ENCODE data around the gene C1orf198. TPM values are rescaled to one million over a fixed set of nuclear protein-coding genes. Genes with fewer than 3 reads are reported as not detected.

The C1orf198 gene, protein sequence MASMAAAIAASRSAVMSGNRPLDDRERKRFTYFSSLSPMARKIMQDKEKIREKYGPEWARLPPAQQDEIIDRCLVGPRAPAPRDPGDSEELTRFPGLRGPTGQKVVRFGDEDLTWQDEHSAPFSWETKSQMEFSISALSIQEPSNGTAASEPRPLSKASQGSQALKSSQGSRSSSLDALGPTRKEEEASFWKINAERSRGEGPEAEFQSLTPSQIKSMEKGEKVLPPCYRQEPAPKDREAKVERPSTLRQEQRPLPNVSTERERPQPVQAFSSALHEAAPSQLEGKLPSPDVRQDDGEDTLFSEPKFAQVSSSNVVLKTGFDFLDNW
- polyA plus RNA-seq (2013), result 5.7 TPM

- Histone ChIP-seq H3K4me3 (ENCODE audit: control insufficient read depth in 1 of 7, extremely low read depth in 1 of 7, insufficient read depth in 4 of 7, low read depth in 2 of 7, low read length in 6 of 7) (peak within 1 kb of the TSS; percentile 51 to 89 (median 80)), H3K36me3 (ENCODE audit: control insufficient read depth in 4 of 4, insufficient read depth in 4 of 4, low read length in 3 of 4) (no peaks in the 10 kb centered on the region), H3K27me3 (replicated peaks in 2 of 5; ENCODE audit: control insufficient read depth in 4 of 5, insufficient read depth in 5 of 5, low read length in 4 of 5) (peaks cover 0 to 18% (median 6%) of the 10 kb centered on the region in 5 experiments), H3K9me3 (ENCODE audit: control extremely low read depth in 1 of 5, control insufficient read depth in 4 of 5, insufficient read depth in 2 of 5, low read depth in 1 of 5, low read length in 4 of 5) (no peaks in the 10 kb centered on the region), H3K4me1 (ENCODE audit: control extremely low read depth in 1 of 4, control insufficient read depth in 4 of 4, insufficient read depth in 4 of 4, low read length in 3 of 4) (peaks cover 0 to 27% (median 19%) of the 10 kb centered on the region in 4 experiments), H3K27ac (ENCODE audit: insufficient read depth in 1 of 2, low read depth in 1 of 2, low read length in 2 of 2, poor library complexity in 1 of 2, severe bottlenecking in 2 of 2) (no peak within 1 kb of the TSS)
- peak; percentile 47 to 77 (median 66) for DNase-seq
- CTCF ChIA-PET, result interaction anchor here (1.1 kb wide), 1 partner anchor 70 kb away, joined by 3 read pairs; no protein-coding TSS in a partner anchor
- 0% methylated on average over 59 of the region's 96 CpGs for WGBS (ENCODE audit: insufficient coverage)
- POLR2A ChIA-PET, result interaction anchor here (0.6 to 1.1 kb wide), 2 partner anchors 224 to 1015 kb away, joined by 3 to 5 read pairs; no protein-coding TSS in a partner anchor
These were observed at the start of gene C1orf198 for GRCh38 chr1:230867903-230868735. Gene C1orf198 (minus strand): TSS chr1:230868521. CDS start chr1:230868512, 9 bp downstream.

- WGBS (ENCODE audit: insufficient coverage), result 65% methylated on average over 10 of the region's 15 CpGs
- Histone ChIP-seq H3K4me1 (ENCODE audit: control extremely low read depth in 1 of 4, control insufficient read depth in 4 of 4, insufficient read depth in 4 of 4, low read length in 3 of 4) (no peaks in the 10 kb centered on the region), H3K4me3 (ENCODE audit: control insufficient read depth in 1 of 7, extremely low read depth in 1 of 7, insufficient read depth in 4 of 7, low read depth in 2 of 7, low read length in 6 of 7) (no peak overlapping the region), H3K27me3 (replicated peaks in 2 of 5; ENCODE audit: control insufficient read depth in 4 of 5, insufficient read depth in 5 of 5, low read length in 4 of 5) (no peaks in the 10 kb centered on the region), H3K9me3 (ENCODE audit: control extremely low read depth in 1 of 5, control insufficient read depth in 4 of 5, insufficient read depth in 2 of 5, low read depth in 1 of 5, low read length in 4 of 5) (no peaks in the 10 kb centered on the region), H3K27ac (ENCODE audit: insufficient read depth in 1 of 2, low read depth in 1 of 2, low read length in 2 of 2, poor library complexity in 1 of 2, severe bottlenecking in 2 of 2) (no peak overlapping the region), H3K36me3 (ENCODE audit: control insufficient read depth in 4 of 4, insufficient read depth in 4 of 4, low read length in 3 of 4) (peaks cover 6 to 48% (median 16%) of the 10 kb centered on the region in 4 experiments)
- POLR2A ChIA-PET, result no interaction called here
- CTCF ChIA-PET, result interaction anchor here (1.0 to 3.0 kb wide), 7 partner anchors 7 to 293 kb away, joined by 3 to 8 read pairs (median 5); no protein-coding TSS in a partner anchor
- peak; percentile 80 to 87 (median 84) for DNase-seq
These were observed 49.2 kb upstream of the C1orf198 start for GRCh38 chr1:230917284-230918135.

- WGBS (ENCODE audit: insufficient coverage), result 83% methylated on average over 6 of the region's 8 CpGs
These were observed 48.4 kb upstream of the C1orf198 start for GRCh38 chr1:230916587-230917283.

GRCh38 chr1:230915078-230915477, 46.8 kb upstream of the C1orf198 start:
- Histone ChIP-seq H3K36me3 (ENCODE audit: control insufficient read depth in 4 of 4, insufficient read depth in 4 of 4, low read length in 3 of 4) (peaks cover 9 to 47% (median 20%) of the 10 kb centered on the region in 4 experiments), H3K9me3 (ENCODE audit: control extremely low read depth in 1 of 5, control insufficient read depth in 4 of 5, insufficient read depth in 2 of 5, low read depth in 1 of 5, low read length in 4 of 5) (no peaks in the 10 kb centered on the region), H3K27me3 (replicated peaks in 2 of 5; ENCODE audit: control insufficient read depth in 4 of 5, insufficient read depth in 5 of 5, low read length in 4 of 5) (no peaks in the 10 kb centered on the region), H3K4me1 (ENCODE audit: control extremely low read depth in 1 of 4, control insufficient read depth in 4 of 4, insufficient read depth in 4 of 4, low read length in 3 of 4) (no peaks in the 10 kb centered on the region), H3K27ac (ENCODE audit: insufficient read depth in 1 of 2, low read depth in 1 of 2, low read length in 2 of 2, poor library complexity in 1 of 2, severe bottlenecking in 2 of 2) (no peak overlapping the region), H3K4me3 (ENCODE audit: control insufficient read depth in 1 of 7, extremely low read depth in 1 of 7, insufficient read depth in 4 of 7, low read depth in 2 of 7, low read length in 6 of 7) (no peak overlapping the region)
- DNase-seq, result no peak
- POLR2A ChIA-PET, result no interaction called here
- CTCF ChIA-PET, result interaction anchor here (0.7 to 3.0 kb wide), 2 partner anchors 121 to 296 kb away, joined by 3 to 8 read pairs; no protein-coding TSS in a partner anchor

More at GRCh38 chr1:230916587-230917283, 48.4 kb upstream of the C1orf198 start:
- ChIA-PET POLR2A (no interaction called here), CTCF (interaction anchor here (0.6 to 3.0 kb wide), 8 partner anchors 8 to 1614 kb away, joined by 3 to 8 read pairs (median 4); no protein-coding TSS in a partner anchor)
- Histone ChIP-seq H3K27me3 (replicated peaks in 2 of 5; ENCODE audit: control insufficient read depth in 4 of 5, insufficient read depth in 5 of 5, low read length in 4 of 5) (no peaks in the 10 kb centered on the region), H3K27ac (ENCODE audit: insufficient read depth in 1 of 2, low read depth in 1 of 2, low read length in 2 of 2, poor library complexity in 1 of 2, severe bottlenecking in 2 of 2) (no peak overlapping the region), H3K4me1 (ENCODE audit: control extremely low read depth in 1 of 4, control insufficient read depth in 4 of 4, insufficient read depth in 4 of 4, low read length in 3 of 4) (no peaks in the 10 kb centered on the region), H3K36me3 (ENCODE audit: control insufficient read depth in 4 of 4, insufficient read depth in 4 of 4, low read length in 3 of 4) (peaks cover 6 to 48% (median 20%) of the 10 kb centered on the region in 4 experiments), H3K4me3 (ENCODE audit: control insufficient read depth in 1 of 7, extremely low read depth in 1 of 7, insufficient read depth in 4 of 7, low read depth in 2 of 7, low read length in 6 of 7) (no peak overlapping the region), H3K9me3 (ENCODE audit: control extremely low read depth in 1 of 5, control insufficient read depth in 4 of 5, insufficient read depth in 2 of 5, low read depth in 1 of 5, low read length in 4 of 5) (no peaks in the 10 kb centered on the region)
- DNase-seq, result no peak

DNA sequence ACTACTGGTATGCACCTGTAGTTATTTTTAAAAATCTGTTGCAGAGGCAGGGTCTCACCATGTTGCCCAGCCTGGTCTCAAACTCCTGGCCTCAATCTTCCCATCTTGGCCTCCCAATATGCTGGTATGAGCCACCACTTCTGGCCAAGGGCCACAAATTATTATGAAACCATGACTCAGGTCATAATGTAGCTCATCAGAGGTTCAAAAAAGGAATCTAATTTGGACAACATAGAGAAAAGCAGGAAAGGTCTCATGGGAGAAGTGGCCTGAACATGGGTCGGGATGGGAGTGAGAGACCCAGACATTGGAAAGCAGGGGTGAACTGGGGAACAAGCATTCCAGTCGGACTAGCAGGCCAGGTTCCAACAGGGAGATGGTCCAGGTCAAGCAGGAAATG, 45.2 kb upstream of the C1orf198 start:
- ChIA-PET POLR2A (no interaction called here), CTCF (interaction anchor here (0.7 kb wide), 1 partner anchor 304 kb away, joined by 3 read pairs; no protein-coding TSS in a partner anchor)
- H3K36me3 ChIP-seq (ENCODE audit: control insufficient read depth in 4 of 4, insufficient read depth in 4 of 4, low read length in 3 of 4), result peaks cover 13 to 47% (median 18%) of the 10 kb centered on the region in 4 experiments
- no peaks in the 10 kb centered on the region for H3K27me3 ChIP-seq (replicated peaks in 2 of 5; ENCODE audit: control insufficient read depth in 4 of 5, insufficient read depth in 5 of 5, low read length in 4 of 5)
- no peaks in the 10 kb centered on the region for H3K9me3 ChIP-seq (ENCODE audit: control extremely low read depth in 1 of 5, control insufficient read depth in 4 of 5, insufficient read depth in 2 of 5, low read depth in 1 of 5, low read length in 4 of 5)
- no peaks in the 10 kb centered on the region for H3K4me1 ChIP-seq (ENCODE audit: control extremely low read depth in 1 of 4, control insufficient read depth in 4 of 4, insufficient read depth in 4 of 4, low read length in 3 of 4)
- WGBS (ENCODE audit: insufficient coverage), result 80% methylated on average over 2 of the region's 2 CpGs
- no peak overlapping the region for H3K4me3 ChIP-seq (ENCODE audit: control insufficient read depth in 1 of 7, extremely low read depth in 1 of 7, insufficient read depth in 4 of 7, low read depth in 2 of 7, low read length in 6 of 7)
- no peak for DNase-seq
- no peak overlapping the region for H3K27ac ChIP-seq (ENCODE audit: insufficient read depth in 1 of 2, low read depth in 1 of 2, low read length in 2 of 2, poor library complexity in 1 of 2, severe bottlenecking in 2 of 2)

- CTCF ChIA-PET, result no interaction called here
- Histone ChIP-seq H3K36me3 (ENCODE audit: control insufficient read depth in 4 of 4, insufficient read depth in 4 of 4, low read length in 3 of 4) (peaks cover 10 to 56% (median 28%) of the 10 kb centered on the region in 4 experiments), H3K9me3 (ENCODE audit: control extremely low read depth in 1 of 5, control insufficient read depth in 4 of 5, insufficient read depth in 2 of 5, low read depth in 1 of 5, low read length in 4 of 5) (no peaks in the 10 kb centered on the region), H3K27me3 (replicated peaks in 2 of 5; ENCODE audit: control insufficient read depth in 4 of 5, insufficient read depth in 5 of 5, low read length in 4 of 5) (no peaks in the 10 kb centered on the region), H3K4me3 (ENCODE audit: control insufficient read depth in 1 of 7, extremely low read depth in 1 of 7, insufficient read depth in 4 of 7, low read depth in 2 of 7, low read length in 6 of 7) (no peak overlapping the region), H3K27ac (ENCODE audit: insufficient read depth in 1 of 2, low read depth in 1 of 2, low read length in 2 of 2, poor library complexity in 1 of 2, severe bottlenecking in 2 of 2) (no peak overlapping the region), H3K4me1 (ENCODE audit: control extremely low read depth in 1 of 4, control insufficient read depth in 4 of 4, insufficient read depth in 4 of 4, low read length in 3 of 4) (no peaks in the 10 kb centered on the region)
- no peak for DNase-seq
- POLR2A ChIA-PET, result no interaction called here
These were observed 42.4 kb upstream of the C1orf198 start for GRCh38 chr1:230910755-230911117.

Data from common myeloid progenitor, CD34-positive (primary cell).